ENCODE measurements around the gene RGL2. TPM values are rescaled to one million over a fixed set of nuclear protein-coding genes. Genes with fewer than 3 reads are reported as not detected.
"Not testable (repeated sequence)": the region's sequence is repeated elsewhere in the genome, so short reads cannot be mapped to it uniquely, and the experiment has no call there.

The RGL2 gene
- polyA plus RNA-seq, 1 of the 3 experiments (the other 2 are of a cell fraction), result 59.4 TPM

- not testable (repeated sequence) for H3K9ac ChIP-seq; H3K79me2 ChIP-seq (ENCODE audit: insufficient read depth); H3K4me2 ChIP-seq; H2AFZ ChIP-seq (ENCODE audit: low read depth); H3F3A ChIP-seq (replicated peaks; ENCODE audit: insufficient read depth); H3K9me3 ChIP-seq; H4K20me1 ChIP-seq (ENCODE audit: insufficient read depth); H3K4me1 ChIP-seq (ENCODE audit: control insufficient read depth in 1 of 2, insufficient read depth in 2 of 2, low read depth in 1 of 2, low read length in 1 of 2); H3K9me2 ChIP-seq; DNase-seq; H3K27ac ChIP-seq (ENCODE audit: low read depth in 2 of 2, low read length in 1 of 2); H3K27me3 ChIP-seq (ENCODE audit: insufficient read depth); H3K4me3 ChIP-seq (ENCODE audit: low read depth in 2 of 2, low read length in 1 of 2)
- WGBS (ENCODE audit: low lambda C conversion rate), result 92% methylated on average over 3 of the region's 3 CpGs
- peaks cover 33 to 41% of the 10 kb centered on the region in 2 experiments for H3K36me3 ChIP-seq (replicated peaks in 1 of 2; ENCODE audit: control insufficient read depth in 1 of 2, insufficient read depth in 2 of 2, low read length in 1 of 2)
- ChIA-PET CTCF (interaction anchor here (1.2 to 2.6 kb wide), 3 partner anchors 13 to 278 kb away, joined by 3 to 18 read pairs (median 3); no protein-coding TSS in a partner anchor), POLR2A (interaction anchor here (2.2 kb wide), 1 partner anchor 9 kb away, joined by 8 read pairs; the partner anchor contains the start of genes RPS18 and VPS52)
These were observed 36.3 kb downstream of the RGL2 start for GRCh38 chr6:33262490-33262889.

GRCh38 chr6:33259032-33259431 lies 39.7 kb downstream of the RGL2 start:
- no peaks in the 10 kb centered on the region for H3K9me2 ChIP-seq
- H3K9me3 ChIP-seq, result no peaks in the 10 kb centered on the region
- no peak overlapping the region for H3K4me3 ChIP-seq (ENCODE audit: low read depth in 2 of 2, low read length in 1 of 2)
- ChIA-PET POLR2A (no interaction called here), CTCF (interaction anchor here (1.2 to 4.8 kb wide), 2 partner anchors 10 to 12 kb away, joined by 4 to 25 read pairs; partner anchors contain the start of genes RPS18 and VPS52)
- H3K9ac ChIP-seq, result no peak overlapping the region
- H3K4me1 ChIP-seq (ENCODE audit: control insufficient read depth in 1 of 2, insufficient read depth in 2 of 2, low read depth in 1 of 2, low read length in 1 of 2), result no peaks in the 10 kb centered on the region; a peak in 1 of 4 replicates
- H3K27ac ChIP-seq (ENCODE audit: low read depth in 2 of 2, low read length in 1 of 2), result no peak overlapping the region
- no peaks in the 10 kb centered on the region for H3K79me2 ChIP-seq (ENCODE audit: insufficient read depth)
- H4K20me1 ChIP-seq (ENCODE audit: insufficient read depth), result no peaks in the 10 kb centered on the region
- TF ChIP-seq TEAD4 (IDR thresholded peaks at IDR 0.05; ENCODE audit: borderline replicate concordance, insufficient read depth) (no peak), SMC3 (IDR thresholded peaks at IDR 0.05; ENCODE audit: low read depth, low read length) (no peak), MXI1 (IDR thresholded peaks at IDR 0.05; ENCODE audit: low read depth, low read length) (no peak), CHD2 (IDR thresholded peaks at IDR 0.05; ENCODE audit: low read length, partially characterized antibody) (no peak), EP300 (IDR thresholded peaks at IDR 0.05; ENCODE audit: borderline replicate concordance in 1 of 2, low read depth in 1 of 2, low read length in 1 of 2) (no peak), EZH2phosphoT487 (IDR thresholded peaks at IDR 0.05; ENCODE audit: borderline replicate concordance, low read depth) (no peak), POLR2AphosphoS5 (IDR thresholded peaks at IDR 0.05; ENCODE audit: low read depth, low read length) (no peak), TAF1 (IDR thresholded peaks at IDR 0.05; ENCODE audit: borderline replicate concordance, low read depth, low read length) (no peak), ELF1 (IDR thresholded peaks at IDR 0.05) (no peak), PBX3 (IDR thresholded peaks at IDR 0.05) (no peak), CTCF (IDR thresholded peaks at IDR 0.05) (no peak), JUND (IDR thresholded peaks at IDR 0.05) (no peak), USF2 (IDR thresholded peaks at IDR 0.05; ENCODE audit: borderline replicate concordance, low read depth, low read length) (no peak), GABPA (IDR thresholded peaks at IDR 0.05; ENCODE audit: low read depth) (no peak), IRF3 (IDR thresholded peaks at IDR 0.05; ENCODE audit: low read depth, low read length) (no peak), RCOR1 (IDR thresholded peaks at IDR 0.05; ENCODE audit: low read length) (no peak), NRF1 (IDR thresholded peaks at IDR 0.05; ENCODE audit: low read depth, low read length) (no peak), USF1 (IDR thresholded peaks at IDR 0.05; ENCODE audit: borderline replicate concordance, low read depth) (no peak), FOSL2 (IDR thresholded peaks at IDR 0.05; ENCODE audit: borderline replicate concordance, low read depth) (no peak)
- H3K36me3 ChIP-seq (replicated peaks in 1 of 2; ENCODE audit: control insufficient read depth in 1 of 2, insufficient read depth in 2 of 2, low read length in 1 of 2), result peaks cover 12 to 39% of the 10 kb centered on the region in 2 experiments
- H3F3A ChIP-seq (replicated peaks; ENCODE audit: insufficient read depth), result no peaks in the 10 kb centered on the region
- DNase-seq, result no peak
- WGBS (ENCODE audit: low lambda C conversion rate), result 97% methylated on average over 5 of the region's 5 CpGs
- no peak overlapping the region for H3K4me2 ChIP-seq
- no peaks in the 10 kb centered on the region for H3K27me3 ChIP-seq (ENCODE audit: insufficient read depth)
- no peak overlapping the region for H2AFZ ChIP-seq (ENCODE audit: low read depth)
